Lung microvascular endothelial cell (primary cell): ENCODE results near the gene BRME1. TPM values are rescaled to one million over a fixed set of nuclear protein-coding genes. Genes with fewer than 3 reads are reported as not detected.
"Not testable (repeated sequence)": the region's sequence is repeated elsewhere in the genome, so short reads cannot be mapped to it uniquely, and the experiment has no call there.

Source experiments
- DNase-seq, 2 donors: peaks; one replicate each; pipeline versions ENCODE4 v3.0.0 to v3.0.0-alpha.2; 2010; ENCODE audit warnings: low read depth in 2 of 2
- total RNA-seq: library from RNA; depleted of rRNA; stranded (reverse); fragments of >200 nt; gene quantifications from 2 replicates; pipeline ENCODE4 v1.2.1, GENCODE V29; 2014

Gene BRME1
- total RNA-seq, 1 donor from 2014 or later: 0.20 TPM

DNA sequence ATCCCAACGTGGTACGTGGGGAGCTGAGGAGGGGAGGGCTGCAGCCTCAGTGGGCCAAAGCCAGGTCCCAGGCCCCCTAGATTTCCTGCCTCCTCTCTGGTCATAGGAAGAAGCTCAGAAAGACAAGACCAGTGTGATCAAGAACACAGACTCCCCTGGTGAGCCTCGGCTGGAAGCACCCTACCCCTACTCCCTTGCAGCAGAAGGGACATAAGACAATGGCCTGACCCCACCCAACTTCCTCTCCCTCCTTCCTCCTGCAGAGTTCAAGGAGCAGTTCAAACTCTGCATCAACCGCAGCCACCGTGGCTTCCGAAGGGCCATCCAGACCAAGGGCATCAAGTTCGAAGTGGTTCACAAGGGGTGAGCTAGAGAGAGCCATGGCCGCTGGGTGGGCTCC lies 20.8 kb upstream of the BRME1 start:
- DNase-seq: no peak

DNA sequence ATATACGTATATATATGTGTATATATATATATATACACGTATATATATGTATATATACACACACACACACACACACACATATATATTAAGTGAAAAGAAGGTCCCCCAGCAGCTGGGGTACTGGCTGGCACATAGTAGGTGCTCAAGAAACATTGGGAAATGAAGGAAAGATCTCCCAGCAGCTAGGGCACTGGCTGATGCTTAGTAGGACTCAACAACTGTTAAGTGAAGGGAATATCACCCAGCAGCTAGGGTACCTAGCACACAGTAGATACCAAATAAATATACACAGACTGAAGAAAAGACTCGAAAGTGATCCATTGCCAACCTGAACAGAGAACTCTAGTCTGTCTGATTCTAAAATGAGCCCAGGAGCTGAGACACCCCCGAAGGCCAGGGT lies 20.1 kb upstream of the BRME1 start:
- DNase-seq: no peak

DNA sequence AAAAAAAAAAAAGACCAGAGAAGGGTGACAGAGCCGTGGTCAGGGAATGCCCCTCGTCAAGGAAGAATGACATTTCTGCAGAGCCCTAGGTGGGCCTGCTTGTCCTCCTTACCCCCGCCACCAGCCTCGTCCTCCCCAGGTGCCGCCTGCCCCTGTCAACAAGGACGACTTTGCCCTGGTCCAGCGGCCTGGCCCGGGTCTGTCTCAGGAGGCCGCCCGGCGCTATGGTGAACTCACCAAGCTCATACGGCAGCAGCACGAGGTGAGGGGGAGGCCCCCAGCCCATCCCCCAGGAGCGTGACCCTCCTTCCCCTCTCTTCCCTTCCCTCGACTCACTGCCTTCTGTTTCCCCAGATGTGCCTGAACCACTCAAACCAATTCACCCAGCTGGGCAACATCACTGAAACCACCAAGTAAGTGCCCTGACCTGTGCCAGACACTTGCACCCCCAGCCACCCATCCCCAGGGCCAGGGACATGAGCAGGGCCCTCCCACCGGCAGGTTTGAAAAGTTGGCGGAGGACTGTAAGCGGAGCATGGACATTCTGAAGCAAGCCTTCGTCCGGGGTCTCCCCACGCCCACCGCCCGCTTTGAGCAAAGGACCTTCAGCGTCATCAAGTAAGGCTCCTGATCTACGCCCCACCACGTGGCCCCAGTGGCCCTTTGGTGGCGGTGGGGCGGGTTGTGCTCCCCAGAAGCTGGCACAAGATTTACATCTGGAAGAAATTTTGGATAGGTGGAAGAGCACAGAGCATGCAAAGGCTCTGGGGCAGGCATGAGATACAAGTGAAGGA lies 17.5 kb upstream of the BRME1 start:
- DNase-seq: no peak

DNA sequence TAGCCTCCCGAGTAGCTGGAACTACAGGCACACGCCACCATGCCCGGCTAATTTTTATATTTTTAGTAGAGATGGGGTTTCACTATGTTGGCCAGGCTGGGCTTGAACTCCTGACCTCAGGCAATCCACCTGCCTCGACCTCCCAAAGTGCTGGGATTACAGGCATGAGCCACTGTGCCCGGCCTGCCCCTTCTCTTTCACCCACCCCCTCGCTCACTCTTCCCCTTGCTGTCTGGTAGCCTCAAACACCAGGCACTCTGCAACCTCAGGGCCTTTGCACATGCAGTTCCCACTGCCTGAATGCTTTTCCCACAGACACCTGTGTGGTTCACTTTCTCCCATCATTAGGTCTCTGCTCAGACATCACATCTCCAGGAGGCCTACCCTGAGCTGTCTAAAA lies 16.2 kb upstream of the BRME1 start:
- not testable (repeated sequence) for DNase-seq

DNA sequence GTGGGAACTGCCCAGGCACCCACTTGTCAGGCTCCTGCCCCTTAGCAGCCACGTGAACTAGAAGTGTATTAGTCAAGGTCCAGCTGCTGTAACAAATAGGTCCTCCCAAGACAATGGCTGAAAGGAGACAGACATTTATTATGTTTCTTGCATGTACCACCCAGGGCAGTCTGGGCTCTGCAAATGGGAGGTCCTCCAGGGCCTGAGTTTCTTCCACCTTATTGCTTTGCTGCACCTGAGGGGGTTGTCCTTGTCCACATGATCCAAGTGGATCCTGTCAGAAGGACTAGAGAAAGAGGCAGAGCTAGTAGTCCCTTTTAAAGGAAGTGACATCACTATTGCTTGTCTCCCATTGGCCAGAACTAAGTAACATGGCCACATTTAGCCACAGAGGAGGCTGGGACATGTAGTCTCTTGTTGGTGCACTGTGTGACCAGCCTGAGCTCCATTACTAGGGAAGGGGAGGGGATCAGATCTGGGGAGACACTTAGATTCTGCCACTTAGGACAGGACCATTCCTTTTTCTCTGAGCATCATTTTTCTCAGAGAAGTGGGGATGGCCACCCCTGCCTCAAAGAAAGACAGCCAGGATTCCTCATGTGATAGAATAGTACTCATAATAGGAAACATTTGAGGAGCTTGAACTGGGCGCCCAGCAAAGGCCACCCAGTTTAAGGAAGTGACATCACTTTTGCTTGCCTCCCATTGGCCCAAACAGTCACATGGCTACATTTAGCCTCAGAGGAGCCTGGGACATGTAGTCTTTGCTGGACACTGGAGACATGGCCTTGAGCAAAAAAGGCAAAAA lies 15.2 kb upstream of the BRME1 start:
- DNase-seq: peak; percentile 49 to 51

DNA sequence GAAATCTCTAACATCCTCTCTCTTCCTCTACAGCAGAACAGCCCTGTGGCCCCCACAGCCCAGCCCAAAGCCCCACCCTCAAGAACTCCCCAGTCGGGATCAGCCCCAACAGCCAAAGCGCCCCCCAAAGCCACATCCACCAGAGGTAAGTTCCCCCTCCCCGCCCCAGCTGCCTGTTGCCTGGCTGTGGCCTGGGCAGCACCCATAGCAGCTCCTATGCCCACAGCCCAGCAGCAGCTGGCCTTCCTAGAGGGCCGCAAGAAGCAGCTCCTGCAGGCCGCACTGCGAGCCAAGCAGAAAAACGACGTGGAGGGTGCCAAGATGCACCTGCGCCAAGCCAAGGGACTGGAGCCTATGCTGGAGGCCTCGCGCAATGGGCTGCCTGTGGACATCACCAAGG lies 14.6 kb upstream of the BRME1 start:
- no peak for DNase-seq

DNA sequence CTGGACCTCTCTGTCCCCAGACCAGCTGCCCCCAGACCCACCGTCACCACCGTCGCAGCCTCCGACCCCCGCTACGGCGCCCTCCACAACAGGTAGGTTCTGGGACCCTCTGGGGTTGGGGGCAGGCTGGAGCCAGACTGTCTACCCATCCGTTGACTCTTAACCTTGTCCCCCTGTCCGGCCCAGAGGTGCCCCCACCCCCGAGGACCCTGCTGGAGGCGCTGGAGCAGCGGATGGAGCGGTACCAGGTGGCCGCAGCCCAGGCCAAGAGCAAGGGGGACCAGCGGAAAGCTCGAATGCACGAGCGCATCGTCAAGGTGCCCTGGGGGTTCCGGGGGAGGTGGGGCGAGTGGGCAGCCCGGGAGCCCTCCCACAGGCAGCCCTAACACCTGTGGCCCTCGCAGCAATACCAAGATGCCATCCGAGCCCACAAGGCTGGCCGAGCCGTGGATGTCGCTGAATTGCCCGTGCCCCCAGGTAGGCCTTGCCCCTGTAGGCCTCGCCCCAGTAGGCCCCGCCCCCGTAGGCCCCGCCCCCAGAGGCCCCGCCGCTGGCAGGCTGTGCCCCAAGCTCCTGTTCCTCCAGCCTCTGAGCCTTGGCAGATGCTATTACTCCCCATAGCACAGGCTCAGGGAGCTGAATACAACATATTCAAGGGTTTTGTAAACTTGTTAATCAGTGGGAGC lies 13.0 kb upstream of the BRME1 start:
- DNase-seq: no peak

DNA sequence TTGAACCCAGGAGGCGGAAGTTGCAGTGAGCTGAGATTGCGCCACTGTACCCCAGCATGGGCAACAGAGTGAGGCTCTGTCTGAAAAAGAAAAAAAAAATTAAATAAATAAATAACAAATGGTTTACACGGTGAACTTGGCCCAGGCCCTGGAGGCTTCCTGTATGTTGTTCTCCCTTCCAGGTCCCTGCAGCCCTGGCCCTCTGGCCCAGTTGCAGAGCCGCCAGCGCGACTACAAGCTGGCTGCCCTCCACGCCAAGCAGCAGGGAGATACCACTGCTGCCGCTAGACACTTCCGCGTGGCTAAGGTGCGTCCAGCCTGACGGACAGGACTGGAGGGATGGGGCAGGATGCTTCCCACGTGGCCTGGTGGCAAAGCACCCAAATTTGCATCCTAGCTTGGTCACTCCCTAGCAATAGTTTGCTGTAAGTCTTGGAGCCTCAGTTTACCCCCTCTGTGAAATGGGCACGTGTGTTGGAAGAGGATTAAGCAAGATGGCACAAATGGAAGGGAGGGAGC lies 12.0 kb upstream of the BRME1 start:
- peak in 1 of 2 donors; percentile 86 for DNase-seq

DNA sequence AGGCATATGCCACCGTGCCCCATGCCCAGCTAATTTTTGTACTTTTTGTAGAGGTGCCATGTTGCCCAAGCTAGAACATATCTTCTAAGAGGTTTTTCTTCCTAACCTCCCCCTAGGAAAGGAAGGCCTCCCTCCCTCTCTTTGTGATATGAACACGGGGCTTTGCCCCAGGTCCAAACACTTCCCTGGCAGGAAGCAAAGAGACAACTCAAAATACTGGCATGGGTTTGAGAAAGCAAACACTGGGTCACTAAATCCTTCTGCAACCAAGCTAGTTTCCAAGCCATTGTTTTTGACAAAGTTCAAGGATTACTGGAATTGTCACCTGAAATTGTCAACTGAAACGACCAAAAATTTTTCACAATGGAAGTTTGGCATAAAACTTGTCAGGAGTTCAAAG lies 8.9 kb upstream of the BRME1 start:
- no peak for DNase-seq

DNA sequence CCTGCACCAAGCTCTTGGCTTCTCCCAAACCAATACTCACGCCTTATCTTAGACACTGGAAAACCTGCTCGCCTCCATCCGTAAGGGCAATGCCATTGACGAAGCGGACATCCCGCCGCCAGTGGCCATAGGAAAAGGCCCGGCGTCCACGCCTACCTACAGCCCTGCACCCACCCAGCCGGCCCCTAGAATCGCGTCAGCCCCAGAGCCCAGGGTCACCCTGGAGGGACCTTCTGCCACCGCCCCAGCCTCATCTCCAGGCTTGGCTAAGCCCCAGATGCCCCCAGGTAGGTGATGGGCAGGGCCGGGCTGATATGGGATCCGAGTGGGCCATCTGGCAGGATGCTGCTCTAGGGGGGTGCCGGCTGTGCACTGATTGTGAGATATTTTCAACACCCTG lies 7.4 kb upstream of the BRME1 start:
- DNase-seq: no peak

DNA sequence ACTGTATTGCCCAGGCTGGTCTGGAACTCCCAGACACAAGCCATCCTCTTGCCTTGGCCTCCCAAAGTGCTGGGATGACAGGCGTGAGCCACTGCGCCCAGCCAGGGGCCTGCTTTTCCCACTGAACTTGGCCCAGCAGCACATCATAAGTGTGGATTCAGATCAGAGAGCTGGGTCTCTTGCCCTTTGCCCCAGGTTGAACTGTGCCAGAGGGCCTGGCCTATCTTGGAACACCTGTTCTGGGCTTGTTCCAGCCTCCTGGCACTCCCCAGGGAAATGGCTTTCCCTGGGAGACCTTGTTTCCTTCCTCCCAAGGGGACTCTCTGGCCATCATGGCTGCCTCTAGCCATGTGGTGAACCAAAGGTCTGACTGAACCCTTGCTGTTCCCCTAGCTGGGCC lies 3.5 kb upstream of the BRME1 start:
- DNase-seq: no peak

DNA sequence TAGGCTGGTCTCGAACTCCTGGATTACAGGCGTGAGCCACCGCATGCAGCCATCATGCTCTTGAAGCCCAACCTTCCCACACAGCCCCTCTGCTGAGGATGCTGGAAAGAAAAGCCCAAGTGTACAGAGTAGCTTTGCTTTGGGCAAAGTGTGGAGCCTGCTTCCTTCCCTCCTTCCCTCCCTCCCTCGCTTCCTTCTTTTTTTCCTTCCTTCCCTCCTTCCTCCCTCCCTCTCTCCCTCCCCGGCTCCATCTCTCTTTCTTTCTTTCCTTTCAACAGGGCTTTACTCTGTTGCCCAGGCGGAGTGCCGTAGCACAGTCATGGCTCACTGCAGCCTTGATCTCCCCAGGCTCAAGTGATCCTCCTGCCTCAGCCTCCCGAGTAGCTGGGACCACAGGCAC lies 2.8 kb upstream of the BRME1 start:
- DNase-seq: no peak

DNA sequence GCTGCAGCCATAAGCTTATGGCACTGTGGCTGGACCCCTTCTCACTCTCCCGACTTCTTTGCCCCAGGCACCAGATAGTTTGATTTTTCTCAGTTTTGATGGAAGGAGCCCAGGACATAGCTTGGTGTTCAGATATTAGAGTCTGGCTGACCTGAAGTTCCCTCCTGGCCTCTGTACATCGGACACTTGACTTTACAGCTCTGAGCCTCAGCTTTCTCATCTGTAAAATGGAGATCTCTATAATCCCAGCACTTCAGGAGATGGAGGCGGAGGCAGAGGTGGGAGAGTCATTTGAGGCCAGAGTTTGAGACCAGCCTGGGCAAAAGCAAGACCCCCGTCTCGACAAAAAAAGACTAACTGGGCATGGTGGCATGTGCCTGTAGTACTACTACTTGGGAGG lies 993 bp upstream of the BRME1 start:
- no peak for DNase-seq

DNA sequence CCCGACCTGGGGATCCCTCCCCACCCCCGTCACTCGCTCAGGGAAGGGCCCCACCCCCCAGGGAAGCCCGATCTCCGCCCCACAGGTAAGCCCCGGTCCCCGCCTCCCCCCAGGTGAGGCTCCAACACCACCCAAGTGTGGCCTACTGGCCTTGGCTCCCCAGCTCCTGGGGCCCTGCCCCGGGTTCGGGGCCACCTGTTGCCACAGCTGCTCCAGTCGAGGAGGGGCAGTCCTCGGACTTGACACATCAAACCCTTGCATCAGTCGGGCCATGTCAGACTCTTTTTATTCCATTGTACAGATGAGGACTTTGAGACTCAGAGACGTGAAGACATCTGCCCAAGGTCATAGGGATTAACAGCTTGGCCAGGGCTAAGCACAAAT lies 596 bp upstream of the BRME1 start:
- DNase-seq: no peak

DNA sequence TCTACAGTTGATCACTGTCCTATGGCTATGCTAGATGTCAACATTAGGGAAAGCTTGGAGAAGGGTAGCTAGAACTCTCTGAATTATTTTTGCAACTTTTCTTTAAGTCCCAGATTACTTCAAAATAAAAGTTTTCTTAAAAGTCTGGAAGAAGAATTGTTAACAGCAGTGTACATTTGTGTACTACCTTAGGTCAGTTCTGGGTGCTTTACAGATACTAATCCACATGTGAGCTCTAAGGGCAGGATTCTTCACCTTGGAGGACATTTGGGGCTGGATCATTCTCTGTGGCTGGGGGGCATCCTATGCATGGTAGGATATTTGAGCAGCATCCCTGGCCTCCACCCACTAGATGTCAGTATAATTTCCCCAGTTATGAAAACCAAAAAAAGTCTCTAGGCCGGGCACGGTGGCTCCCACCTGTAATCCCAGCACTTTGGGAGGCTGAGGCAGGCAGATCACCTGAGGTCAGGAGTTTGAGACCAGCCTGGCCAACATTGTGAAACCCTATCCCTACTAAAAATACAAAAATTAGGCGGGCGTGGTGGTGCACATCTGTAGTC lies 2.8 kb downstream of the BRME1 start:
- peak; percentile 27 to 49 for DNase-seq

DNA sequence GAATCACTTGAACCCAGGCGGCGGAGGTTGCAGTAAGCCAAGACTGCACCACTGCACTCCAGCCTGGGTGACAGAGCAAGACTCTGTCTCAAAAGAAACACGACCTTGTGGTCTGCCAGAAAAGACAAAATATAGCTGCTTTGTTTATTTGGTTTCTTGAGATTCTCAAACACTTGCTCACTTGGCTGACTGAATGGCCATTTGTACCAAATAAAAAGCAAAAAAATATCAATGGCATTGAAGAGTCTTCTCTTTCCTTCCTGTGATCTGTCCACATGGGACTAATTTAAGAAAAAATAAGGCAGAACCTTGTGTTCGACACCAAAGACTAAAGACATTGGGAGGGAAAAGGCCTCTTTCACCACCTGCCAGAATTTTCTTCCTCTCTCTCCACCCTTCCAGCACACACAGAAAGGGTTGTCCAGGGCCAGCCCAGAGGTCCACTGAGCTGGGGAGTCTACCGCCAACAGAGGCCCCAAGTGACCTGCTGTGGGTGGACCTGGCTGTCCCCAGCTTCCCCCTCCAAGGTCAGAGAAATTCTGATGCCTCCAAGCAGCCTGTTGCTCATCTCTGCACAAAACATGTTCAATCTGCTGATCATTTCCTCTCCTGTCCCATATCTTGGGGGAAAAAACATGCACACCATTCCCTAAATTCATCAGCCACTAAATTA lies 5.9 kb downstream of the BRME1 start:
- no peak for DNase-seq

DNA sequence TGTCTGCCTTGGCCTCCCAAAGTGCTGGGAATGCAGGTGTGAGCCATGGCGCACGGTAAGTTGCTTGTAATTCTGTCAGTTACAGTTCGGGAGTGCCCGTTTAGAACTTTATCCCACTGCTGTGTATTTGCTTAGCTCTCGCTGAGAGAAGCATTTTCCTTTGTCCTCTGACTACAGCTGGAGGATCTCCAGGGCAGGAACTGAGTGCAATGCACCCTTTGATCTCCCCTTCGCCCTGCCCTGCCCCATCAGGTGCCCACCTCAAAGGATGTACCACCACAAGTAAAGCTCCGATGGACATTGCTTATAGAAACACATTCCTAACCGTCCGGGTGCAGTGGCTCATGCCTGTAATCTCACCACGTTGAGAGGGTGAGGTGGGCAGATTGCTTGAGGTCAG lies 6.5 kb downstream of the BRME1 start:
- DNase-seq: no peak

DNA sequence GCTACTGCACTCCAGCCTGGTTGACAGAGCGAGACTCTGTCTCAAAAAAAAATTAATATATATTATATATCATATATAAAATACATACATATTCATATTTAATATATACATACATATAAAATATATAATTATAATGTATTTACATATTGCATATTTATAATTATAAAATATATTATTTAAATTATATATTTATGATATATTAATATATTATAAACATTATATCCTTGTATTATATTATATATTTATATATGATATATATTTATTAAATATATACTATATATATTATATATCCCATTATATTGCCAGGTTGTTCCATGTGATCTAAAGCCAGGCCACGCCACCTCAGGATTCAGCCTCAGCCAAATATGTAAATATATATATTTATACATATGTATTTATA lies 9.7 kb downstream of the BRME1 start:
- no peak for DNase-seq

DNA sequence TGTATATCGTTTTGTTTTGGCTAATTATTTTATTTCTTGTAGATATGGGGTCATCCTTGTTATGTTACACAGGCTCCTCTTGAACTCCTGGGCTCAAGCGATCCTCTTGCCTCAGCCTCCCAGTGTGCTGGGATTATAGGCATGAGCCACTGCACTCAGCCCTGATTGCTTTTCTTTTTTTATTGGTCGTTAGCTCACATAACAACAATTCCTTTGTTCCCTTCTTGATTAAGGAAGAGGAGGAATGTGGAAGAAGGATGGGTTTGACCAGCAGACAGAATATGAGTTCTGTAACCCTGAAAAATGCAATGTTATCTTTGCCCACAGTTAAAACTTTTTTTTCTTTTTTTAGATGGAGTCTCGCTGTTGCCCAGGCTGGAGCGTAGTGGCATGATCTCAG lies 11.4 kb downstream of the BRME1 start:
- no peak for DNase-seq

DNA sequence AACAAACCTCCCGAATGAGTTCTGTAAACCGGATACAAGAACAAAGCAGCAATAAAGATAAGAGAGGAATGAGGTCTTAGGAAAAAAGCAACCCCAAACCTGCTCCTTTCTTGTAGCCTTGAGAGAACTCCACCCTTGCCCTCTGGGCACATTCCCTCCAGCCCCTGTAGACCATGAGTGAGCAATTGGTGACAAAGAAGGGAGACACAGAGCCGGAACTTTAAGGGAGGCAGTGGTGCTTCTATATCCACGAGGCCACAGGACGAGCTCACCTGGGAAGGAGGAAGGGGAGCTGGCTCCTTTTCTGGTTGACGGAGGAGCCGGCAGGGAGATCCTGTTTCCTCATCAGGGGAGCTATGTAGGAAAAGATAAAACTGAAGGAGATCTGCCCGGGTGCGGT lies 13.0 kb downstream of the BRME1 start:
- no peak for DNase-seq

DNA sequence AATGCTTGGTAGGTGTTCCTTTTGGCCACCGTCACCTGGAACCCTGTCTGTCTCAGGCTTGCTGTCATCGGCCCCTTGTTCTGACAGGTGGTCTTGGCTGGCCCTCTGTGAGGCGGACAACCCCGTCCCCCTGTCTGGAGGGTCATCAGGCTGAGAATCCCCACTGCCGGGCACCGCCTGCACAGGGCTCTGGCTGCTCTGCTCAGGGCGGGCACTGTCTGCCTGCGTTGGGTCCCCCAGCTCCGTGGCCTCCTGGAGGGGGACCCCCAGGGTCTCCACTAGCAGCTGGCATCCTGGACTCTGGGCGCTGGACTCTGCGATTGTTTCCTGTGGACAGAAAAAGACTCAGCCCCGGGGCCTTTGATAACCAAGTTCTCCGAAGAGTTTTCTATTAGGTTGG lies 15.8 kb downstream of the BRME1 start:
- DNase-seq: no peak
